GM20431 (cell line): ENCODE measurements around the gene PPM1J.

Experiments used
- in situ Hi-C: fragments of 300-500 bp; cut with MseI, MboI; formaldehyde crosslinking; loops from one replicate; pipeline ENCODE4 v1.15.0; 2020; ENCODE audit warnings: low sequenced_read_pairs; ENCODE audit not compliant: unreplicated experiment

Gene PPM1J

DNA sequence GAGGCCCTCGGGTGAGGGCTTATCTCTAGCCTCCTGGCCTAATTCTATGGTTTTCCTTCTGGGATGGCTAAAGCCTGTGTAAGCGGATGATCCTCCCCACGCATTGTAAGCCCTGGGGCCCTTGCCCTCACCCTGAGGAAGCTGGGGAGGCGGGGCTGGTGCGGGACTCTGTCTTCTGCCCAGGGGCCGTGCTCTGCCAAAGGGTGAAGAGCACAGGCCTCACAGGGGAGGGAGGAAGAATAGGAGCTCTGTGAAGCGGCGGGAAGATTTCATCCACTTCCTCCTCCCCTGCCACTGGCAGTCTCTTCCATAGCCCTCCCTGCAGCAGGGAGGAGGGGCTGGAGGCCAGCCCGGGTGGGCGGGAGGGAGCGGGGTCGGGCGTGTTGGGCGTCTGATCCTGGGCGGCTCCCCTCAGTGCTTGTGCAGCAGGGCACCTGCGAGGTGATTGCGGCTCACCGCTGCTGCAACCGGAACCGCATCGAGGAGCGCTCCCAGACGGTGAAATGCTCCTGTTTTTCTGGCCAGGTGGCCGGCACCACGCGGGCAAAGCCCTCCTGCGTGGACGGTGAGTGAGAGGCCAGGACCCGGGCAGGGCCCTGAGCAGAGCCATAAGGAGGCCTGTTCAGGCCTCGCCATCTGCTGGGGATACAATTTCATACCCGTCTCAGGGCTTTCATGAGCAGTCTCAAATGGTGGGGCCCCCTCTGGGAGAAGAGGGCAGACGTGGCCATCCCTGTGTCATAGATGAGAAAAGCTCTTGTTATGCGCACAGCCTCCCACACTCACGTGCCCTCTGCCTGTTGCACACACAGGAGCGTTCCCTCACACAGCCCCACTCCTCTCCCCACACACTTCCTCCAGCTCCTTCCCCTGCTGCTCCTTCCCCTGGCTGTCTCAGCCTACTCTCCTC is 7.7 kb upstream of the PPM1J start:
- in situ Hi-C loops, result loop anchor here (5.0 to 25.0 kb wide), 4 partner anchors 84 to 336 kb away; partner anchors contain the start of genes CTTNBP2NL and WNT2B

DNA sequence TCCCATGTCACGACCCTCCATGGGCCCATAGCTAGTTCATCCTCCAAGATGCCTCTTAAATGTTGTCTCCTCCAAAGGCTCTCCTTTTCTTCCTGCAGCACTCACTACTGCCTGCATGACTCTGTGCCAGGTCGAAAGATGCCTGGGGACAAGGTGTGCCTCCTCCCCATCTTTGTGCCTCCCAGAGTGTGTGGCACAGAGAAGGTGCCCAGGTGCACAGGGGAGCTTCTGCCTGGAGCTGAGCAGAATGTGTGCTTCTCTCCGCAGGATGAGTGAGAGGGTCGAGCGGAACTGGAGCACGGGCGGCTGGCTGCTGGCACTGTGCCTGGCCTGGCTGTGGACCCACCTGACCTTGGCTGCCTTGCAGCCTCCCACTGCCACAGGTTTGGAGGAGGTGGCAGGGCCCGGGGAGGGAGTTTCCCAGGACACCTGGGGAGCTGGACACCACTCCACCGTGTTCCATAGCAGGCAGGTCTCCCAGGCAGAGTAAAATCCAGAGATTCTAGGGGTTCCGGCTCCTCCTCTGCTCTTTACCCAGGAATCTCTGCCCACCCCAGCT is 6.9 kb upstream of the PPM1J start:
- in situ Hi-C loops, result loop anchor here (5.0 to 25.0 kb wide), 4 partner anchors 85 to 335 kb away; partner anchors contain the start of genes CTTNBP2NL and WNT2B

DNA sequence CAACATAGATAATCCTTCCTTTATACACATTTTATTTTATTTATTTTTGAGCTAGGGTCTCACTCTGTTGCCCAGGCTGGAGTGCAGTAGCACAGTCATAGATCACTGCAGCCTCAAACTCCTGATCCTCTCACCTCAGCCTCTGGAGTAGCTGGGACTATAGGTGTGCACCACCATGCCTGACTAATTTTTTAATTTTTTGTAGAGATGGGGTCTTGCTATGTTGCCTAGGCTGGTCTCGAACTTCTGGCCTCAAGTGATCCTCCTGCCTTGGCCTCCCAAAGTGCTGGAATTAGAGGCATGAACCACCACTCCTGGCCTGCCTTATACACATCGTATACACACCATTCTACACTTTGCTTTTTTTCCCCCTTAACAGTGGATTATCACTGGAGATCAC is 6.2 kb upstream of the PPM1J start:
- in situ Hi-C loops, result loop anchor here (5.0 to 25.0 kb wide), 4 partner anchors 86 to 334 kb away; partner anchors contain the start of genes CTTNBP2NL and WNT2B

DNA sequence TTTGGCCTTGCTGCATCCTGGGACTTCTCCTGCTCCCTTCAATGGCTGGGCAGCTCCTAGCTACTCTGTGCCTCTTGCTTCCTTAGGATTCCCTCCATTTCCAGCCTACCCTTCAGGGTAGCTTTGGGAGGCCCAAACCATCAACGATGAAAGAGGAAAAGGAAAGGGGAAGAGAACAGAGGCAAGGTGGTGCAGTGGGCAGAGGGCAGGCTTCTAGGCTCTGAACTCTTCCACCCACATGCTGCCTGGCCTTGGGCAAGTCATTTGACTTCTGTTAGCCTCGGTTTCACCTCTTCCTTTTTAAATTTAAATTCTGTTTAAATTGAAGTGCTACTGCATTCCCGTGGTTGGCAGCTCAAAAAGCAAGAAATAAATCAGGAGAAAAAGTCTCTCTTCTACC is 5.7 kb upstream of the PPM1J start:
- in situ Hi-C loops, result loop anchor here (5.0 to 25.0 kb wide), 4 partner anchors 87 to 333 kb away; partner anchors contain the start of genes CTTNBP2NL and WNT2B

DNA sequence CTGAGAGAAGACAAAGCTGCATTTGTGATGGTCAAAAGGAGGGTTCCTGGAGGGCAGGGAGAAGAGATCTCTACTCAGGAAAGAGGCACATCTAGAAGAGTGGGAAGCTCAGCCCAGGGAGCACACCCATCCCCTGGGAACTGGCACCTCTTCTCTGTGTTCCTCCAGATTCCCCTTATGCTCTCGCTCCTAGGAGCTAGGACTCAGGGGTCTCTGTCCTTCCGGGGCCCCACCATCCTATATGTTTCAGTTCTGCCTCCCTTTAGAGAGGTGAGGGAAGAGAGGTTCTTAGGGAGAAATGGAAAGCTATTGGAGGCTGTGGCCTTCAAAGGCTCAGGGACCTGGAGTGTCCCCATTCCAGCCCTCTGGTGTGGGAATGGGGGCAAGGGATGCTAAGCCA is 4.6 kb upstream of the PPM1J start:
- in situ Hi-C loops, result loop anchor here (5.0 to 25.0 kb wide), 4 partner anchors 88 to 332 kb away; partner anchors contain the start of genes CTTNBP2NL and WNT2B

DNA sequence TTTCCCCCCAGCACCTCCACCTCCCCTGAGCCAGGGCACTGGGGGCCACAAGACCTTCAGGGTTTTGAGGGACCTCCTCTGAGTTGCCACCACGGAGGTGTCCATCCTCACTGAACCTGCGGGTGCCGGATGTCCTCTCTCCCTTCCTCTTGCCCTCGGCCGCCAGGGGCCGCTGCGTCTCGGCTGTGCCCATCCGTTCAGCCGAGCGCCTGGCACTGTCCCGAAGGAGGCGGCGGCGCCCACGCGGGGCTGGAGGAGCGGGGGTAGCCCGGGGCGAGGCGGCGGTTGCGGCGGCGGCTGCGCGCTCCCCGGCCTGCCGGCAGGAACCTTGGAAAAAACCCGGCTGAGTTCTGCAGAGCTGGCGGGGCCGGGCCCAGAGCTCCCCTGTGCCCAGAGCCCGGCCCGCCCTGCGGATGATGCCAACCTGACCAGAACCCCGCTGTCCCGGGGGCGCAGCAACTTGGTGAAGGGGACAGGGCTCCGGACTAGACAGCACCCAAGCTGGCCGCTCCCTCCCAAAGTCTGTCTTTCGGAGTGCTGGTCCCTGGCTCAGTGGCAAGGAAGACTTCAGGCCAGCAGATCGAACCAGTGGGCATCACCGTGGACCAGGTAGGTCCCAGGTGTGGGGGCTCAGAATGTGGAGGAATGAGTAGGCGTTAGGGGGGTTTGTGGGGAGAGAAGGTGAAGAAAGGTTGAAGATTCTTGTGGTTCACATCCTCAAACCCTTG is 3.7 kb upstream of the PPM1J start:
- in situ Hi-C loops, result loop anchor here (25.0 kb wide), 3 partner anchors 207 to 332 kb away; partner anchors contain the start of genes CTTNBP2NL and WNT2B

DNA sequence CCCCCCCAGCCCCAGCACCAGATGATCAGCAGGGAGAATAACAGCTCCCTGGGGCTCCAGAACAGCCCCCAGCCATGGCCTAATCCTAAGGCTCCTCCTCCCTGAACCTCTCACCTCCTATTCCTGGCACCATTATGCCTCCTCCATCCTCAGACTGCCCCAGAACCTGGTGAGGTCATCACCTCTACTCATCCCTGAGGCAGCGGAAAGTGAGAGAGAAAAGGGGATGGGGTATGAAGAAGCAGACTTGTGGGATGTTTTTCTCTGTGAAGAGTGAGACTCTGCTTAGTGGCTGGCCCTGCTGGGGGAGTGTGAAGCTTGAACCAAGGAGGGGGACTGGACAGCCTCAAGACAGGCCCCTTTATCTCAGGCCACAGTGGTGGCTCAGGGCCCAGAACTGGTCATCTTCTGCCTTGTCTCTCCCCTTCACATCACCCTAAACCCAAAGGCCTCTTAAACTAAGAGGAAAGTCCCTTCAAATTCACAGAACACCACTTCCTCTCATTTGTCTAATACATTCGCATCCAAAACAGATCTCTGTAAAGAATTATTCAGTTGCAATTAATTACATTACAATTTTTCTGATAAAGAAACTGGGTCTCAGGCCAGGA is 2.2 kb upstream of the PPM1J start:
- in situ Hi-C loops, result loop anchor here (25.0 kb wide), 3 partner anchors 205 to 330 kb away; partner anchors contain the start of genes CTTNBP2NL and WNT2B

DNA sequence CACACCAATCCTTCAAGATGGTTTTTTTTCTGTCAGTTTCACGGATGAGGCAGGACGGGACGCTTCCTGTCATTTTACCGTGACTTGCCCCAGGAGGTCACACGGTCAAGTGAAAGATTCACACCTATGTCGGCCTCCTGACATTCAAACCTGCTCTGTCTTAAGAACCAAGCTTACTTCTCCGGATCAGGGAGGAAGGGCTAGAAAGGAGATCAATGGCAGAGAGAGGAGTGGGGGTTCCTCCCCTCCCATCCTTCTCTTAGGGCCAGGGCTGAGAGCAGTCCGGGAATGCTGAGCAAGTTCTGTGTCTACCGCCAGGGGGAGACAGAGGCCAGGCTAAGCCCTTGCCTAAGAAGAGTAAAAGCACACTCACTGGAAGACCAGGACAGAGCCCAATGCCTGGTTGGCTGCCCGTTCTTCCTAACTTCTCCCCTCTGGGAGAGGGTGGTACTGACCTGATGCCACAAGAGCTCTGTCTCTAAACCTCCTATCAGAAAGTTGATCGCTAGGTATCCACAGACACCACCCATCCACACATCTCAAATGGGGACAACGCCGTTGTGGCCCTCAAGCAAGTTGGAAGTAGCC is 1.1 kb upstream of the PPM1J start:
- in situ Hi-C loops, result loop anchor here (25.0 kb wide), 3 partner anchors 204 to 329 kb away; partner anchors contain the start of genes CTTNBP2NL and WNT2B

DNA sequence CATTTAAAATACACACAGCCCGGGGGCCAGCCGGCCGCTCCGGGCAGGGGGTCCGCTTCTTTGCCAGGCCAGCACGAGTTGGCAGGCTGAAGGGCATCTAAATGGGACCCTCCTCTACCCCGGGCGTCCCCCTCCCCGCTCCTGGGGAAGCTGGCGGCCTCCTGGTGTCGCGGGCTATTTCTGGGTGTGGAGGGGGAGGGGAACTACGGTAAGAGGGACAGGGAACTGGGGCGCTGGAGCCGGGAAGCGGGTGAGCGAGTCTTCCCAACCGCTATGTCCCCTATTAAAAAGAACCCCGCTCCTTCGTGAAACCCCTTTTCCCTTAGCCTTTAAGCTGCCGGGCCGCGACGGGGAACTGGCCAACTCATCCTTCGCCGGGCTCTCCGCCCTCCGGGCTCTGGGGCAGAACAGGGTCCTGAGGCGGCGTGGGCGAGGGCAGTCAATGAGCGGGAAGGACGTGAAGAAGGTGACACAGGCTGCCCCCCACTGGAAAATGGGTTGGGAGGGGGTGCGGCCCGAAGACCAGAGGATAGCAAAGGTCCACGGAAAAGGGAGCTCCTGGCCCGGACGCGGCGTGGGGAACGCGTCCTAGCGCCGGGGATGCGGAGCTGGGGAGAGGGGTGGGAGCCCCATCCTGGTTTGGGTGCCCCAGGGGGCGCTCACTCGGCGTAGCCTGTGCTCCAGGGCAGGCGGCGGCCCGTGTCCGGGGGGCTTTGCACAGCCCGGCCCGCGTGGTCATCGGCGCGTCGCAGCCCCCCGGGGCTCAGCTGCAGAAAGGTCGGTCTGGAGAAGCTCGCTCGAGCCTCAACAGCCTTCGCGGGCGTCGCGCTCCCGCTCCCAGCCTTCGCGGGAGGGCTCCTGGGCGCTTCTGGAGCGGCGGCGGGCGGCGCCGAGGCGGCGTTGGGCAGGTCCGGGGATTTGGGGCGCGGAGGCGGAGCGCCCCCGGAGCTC is 544 bp downstream of the PPM1J start:
- in situ Hi-C loops, result loop anchor here (25.0 kb wide), 3 partner anchors 202 to 327 kb away; partner anchors contain the start of genes CTTNBP2NL and WNT2B

DNA sequence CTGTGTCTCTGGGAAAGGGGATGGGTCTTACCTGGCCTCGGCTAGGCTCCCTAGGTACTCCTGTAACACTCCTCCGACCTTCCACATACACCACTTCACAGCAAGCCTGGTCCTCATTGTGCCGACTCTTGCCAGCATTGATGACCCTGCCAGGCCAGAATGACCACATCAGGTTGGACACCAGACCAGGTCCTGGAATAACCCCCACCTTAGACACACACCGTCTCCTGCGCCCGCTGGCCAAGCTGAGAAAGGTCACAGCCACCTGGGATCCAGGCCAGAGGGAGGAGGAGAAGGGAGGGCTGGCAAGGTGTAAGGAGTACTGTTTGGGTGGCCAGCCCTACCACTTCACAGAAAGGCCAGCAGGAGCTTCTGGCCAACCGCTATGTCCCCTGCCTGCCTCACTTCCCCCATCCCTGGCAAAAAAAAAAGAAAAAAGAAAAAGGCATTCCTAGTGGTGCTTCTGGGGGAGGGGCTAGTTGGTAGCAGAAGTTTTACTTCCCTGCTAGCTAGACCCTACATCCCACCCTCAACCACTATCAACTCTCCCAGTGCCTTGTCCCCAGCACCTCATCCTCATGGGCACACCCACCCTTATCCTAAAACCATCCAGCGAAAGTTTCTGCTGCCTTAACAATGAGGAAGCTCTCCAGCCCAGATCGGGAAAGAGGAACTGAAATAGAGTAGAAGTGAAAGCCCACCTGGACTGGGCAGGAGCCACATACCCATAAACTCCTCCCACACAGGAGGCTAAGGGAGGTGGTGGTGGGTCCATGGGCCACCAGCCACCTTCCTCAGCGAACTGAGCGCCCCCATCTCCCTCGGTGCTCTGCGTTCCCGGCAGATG is 1.4 kb downstream of the PPM1J start:
- in situ Hi-C loops, result loop anchor here (25.0 kb wide), 3 partner anchors 201 to 326 kb away; partner anchors contain the start of genes CTTNBP2NL and WNT2B

DNA sequence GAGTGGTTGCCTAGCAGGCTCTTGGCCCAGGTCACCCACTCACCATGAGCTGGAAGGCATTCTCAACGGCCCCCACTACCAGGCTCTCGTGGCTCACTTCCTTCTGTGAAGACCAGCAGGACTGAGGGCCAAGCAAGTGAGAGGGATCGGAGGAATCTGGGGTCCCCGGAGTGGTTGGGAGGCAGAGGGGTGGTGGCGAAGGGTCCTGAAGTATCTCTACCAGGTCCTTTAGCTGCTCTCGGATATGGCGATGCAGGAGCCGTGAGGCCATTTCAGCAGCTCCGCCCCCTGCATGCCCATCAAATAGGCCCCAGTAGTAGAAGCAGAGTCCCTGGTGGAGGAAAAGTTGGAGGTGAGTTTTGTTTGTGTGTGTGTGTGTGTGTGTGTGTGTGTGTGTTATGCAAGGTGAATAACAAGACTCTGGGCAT is 2.4 kb downstream of the PPM1J start:
- in situ Hi-C loops, result loop anchor here (25.0 kb wide), 3 partner anchors 200 to 325 kb away; partner anchors contain the start of genes CTTNBP2NL and WNT2B

DNA sequence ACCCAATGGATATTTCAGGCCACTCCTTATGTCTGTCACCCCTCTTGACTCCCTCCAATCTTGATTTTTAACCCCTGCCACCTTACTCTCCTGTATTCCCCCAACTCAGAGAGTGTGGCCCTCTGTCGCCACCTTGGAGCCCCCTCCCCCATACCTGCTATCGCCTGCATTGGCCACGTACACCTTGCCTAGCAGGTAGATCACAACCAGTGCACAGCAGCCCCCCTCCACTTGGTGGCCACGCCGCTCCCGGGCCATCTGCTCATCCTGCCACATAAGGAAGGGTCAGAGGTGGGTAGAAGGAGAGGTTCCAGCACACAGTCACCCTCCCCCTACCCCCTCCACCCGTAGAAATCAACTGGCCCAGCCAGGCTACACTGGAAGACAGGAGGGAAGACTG is 2.9 kb downstream of the PPM1J start:
- in situ Hi-C loops, result loop anchor here (25.0 kb wide), 3 partner anchors 200 to 325 kb away; partner anchors contain the start of genes CTTNBP2NL and WNT2B

DNA sequence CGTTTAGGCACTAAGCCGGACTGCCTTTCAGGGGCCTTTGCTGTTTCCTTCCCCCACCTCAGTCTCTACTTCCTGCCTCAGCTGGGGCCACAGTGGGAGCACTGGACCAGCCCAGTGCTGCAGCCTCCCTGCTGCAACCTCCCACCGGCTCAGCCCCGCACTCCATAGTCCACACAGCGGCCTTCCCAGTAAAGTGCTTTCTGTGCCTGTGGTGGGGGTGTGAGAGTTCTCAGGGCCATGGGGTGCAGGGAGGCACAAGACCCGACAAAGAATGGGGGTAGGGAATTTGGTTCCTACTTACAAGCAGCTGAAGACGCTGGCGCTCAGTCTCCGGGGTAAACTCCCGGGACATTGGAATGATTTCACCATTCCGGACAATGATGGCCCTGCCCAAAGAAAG is 3.5 kb downstream of the PPM1J start:
- in situ Hi-C loops, result loop anchor here (25.0 kb wide), 3 partner anchors 199 to 326 kb away; partner anchors contain the start of genes CTTNBP2NL and WNT2B

DNA sequence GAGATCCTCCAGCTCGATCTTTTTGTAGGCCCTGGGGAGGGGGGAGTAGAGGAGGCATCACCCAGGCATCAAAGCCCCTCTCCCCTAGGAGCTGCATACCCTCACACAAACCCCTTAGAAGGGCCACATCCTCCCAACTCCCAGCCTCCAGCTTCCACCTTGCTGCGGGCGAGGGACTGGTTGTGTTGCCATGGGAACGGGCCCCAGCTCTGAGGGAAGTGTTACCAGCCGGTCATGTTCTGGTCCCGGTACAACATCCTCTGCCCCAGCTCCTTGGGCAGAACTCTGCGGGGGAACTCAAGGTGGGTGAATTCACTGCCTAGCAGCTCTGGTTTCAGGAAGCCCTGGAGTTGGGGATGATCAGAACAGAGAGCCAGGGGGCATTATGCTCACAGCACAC is 4.1 kb downstream of the PPM1J start:
- in situ Hi-C loops, result loop anchor here (25.0 kb wide), 3 partner anchors 199 to 326 kb away; partner anchors contain the start of genes CTTNBP2NL and WNT2B

DNA sequence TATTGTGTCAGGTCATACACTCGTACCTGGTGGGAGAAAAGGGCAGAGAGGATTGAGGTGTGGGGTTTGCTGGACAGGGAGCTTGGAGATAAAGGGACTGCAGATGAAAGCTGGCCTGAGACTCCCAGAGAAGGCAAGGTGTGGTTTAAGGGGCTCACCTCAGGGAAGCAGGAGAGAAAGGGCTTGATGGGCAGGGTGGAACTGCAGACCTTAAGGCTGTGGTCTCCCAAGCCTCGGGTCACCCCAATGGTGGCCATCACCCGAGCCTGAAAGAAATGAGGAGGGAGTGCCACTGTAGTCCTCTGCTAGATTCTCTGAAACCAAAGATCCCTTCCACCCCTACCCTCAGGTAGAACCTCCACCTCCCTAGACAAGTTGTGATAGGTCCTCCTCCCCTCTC is 4.5 kb downstream of the PPM1J start:
- in situ Hi-C loops, result loop anchor here (25.0 kb wide), 3 partner anchors 198 to 327 kb away; partner anchors contain the start of genes CTTNBP2NL and WNT2B

DNA sequence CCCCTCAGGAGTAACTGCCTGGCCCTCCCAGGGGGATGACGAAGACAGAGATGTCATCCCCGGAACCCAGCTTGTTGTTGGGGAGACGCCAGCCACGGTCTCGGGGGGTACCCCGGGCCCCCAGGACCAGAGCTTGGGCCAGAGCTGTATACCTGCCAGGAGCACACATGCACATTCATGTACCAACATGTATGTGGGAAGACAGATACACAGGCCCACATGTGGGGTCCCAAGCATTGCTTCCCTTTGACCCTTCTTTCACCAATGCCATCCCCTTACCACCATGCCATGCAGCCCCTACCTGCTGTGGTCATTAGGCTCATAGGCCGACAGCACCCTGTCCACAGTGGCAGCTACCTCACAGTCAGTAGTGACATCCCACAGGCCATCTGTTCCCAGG is 5.0 kb downstream of the PPM1J start:
- in situ Hi-C loops, result loop anchor here (25.0 kb wide), 3 partner anchors 198 to 327 kb away; partner anchors contain the start of genes CTTNBP2NL and WNT2B
